Measurements from ENCODE around the gene NDRG2. TPM values are rescaled to one million over a fixed set of nuclear protein-coding genes. Genes with fewer than 3 reads are reported as not detected.

Gene NDRG2
- total RNA-seq, 1 donor from 2014 or later, result 5.6 TPM

- intact Hi-C loops (cut with micrococcal nuclease), result no loop called here
Measured at GRCh38 chr14:21037156-21037555, 12.3 kb upstream of the NDRG2 start.

GRCh38 chr14:21036751-21037150, 11.9 kb upstream of the NDRG2 start:
- intact Hi-C loops (cut with micrococcal nuclease), result no loop called here

DNA sequence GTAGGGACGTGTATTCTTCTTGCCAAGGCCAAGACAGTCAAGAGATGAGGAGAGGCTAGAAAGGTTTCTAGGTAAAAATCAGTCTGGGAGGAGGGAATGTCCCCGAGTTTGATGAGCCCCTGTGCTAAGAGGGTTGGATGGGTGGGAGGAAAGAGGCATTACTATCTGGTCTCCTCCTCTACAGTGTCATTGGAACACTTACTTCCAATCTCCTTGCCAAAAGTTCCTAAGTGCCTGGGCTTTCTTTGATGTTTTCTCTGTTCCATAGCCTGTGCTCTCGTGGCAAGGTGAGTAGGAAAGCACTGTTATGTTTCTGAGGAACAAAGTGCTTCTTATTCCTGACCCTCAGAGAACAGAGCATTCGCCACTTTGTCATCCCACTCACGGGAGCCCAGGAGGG, 9.8 kb upstream of the NDRG2 start, which contains the start of gene RNASE13:
Gene RNASE13, minus strand, starts transcription at position 101 of the 400 bp plus-strand sequence. CDS start 519 bp downstream, outside the sequence.
- intact Hi-C loops (cut with micrococcal nuclease), result no loop called here

DNA sequence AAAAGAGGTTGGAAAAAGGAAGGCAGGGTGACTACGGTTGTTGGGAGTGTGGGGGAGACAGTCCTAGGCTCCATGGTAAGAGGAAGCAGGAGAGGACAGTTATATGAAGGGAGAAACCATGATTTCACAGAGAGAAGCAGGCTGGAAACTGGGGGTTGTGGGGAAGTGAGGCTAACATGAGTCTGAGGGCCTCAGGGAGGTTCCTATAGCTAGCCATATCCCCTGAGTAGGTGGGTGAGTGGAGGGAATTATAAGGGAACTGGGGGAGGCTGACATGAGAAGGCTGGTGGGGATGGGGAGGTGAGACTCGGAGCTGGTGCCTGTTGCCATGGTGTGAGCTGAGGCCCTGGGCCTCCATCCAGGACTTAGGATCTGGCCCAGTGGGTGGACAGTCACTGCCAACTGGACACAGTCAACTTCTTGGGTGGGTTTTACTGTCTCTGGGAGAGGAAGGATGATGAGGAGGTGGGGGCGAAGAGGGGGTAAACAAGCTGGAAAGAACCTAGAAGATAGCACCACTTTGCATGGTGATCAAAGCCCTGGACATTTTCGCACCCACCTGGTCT, 8.4 kb upstream of the NDRG2 start:
- intact Hi-C loops (cut with micrococcal nuclease), result no loop called here

DNA sequence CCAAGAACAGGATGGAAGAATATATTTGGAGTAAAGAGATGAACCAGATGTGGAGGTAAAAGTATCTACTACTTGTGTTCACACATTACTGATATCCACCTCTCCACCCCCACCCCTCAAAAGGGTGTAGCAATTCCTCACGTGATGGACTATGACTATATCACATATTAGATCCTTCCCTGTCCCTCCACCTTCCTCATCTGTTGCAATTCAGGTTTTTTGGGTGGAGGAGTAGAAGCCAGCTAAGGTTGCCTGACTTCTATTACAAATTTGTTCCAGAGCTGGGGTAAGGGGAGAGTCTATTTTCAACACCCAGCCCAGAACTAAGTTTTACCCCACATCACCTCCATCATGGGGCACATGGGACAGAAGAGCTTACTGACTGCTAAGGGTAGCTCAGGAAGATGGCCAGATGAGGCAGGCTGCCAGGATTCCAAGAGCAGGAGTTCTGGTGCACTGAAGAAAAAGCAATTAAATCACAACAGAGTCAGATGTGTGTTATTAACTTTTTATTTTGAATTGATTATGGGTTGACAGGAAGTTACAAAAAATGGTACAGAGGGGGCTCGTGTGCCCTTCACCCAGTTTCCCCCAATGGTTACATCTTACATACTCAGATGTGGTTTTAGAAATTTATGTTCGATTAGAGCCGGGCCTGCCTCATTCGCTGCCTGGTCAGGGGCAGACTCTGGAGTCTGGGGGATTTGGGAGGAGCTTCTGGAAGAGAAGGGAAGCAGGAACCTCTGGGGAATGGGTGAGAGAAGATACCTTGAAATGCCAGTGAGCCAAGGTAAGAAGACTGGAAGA, 7.7 kb upstream of the NDRG2 start:
- intact Hi-C loops (cut with micrococcal nuclease), result no loop called here

- intact Hi-C loops (cut with micrococcal nuclease), result no loop called here
Measured at GRCh38 chr14:21030531-21030930, 5.7 kb upstream of the NDRG2 start.

DNA sequence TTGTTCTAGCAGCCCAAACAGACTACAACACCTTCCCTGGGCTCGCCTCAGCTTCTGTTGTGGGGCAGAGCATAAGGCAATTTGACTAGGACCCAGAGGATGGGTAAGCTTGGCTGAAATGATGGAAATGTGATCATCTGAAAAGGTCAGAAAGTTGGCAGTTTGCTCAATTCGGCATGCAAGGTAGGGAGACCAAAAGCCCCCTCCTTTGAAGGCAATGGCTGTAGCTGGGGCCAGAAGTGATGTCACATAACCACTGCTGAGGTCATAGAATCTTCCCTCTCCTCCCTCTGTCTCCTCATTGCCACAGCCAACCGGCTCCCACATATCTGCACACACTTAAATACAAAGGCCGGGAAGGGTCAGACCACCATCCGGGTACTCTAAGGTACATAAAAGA, 5.1 kb upstream of the NDRG2 start, which contains the start of gene TPPP2:
Gene TPPP2, plus strand, starts transcription at position 301 of the 400 bp plus-strand sequence. CDS start 365 bp downstream, outside the sequence.
- intact Hi-C loops (cut with micrococcal nuclease), result no loop called here

DNA sequence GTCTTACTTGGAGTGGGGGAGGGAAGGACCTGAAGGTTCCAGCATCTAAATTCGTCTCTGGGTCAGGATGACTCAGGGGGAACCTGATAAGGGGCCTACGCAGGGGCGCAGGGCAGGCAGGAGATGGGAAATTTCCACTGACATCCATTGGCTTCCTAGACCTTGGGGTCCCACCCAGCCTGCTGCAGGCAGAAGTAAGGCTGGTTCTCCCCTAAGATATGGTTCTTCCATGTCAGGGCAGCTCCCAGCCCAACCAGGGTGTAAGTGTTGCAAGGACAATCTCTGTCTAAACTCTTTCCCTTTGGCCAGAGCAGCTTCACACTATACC, 2.1 kb upstream of the NDRG2 start:
- intact Hi-C loops (cut with micrococcal nuclease), result no loop called here

DNA sequence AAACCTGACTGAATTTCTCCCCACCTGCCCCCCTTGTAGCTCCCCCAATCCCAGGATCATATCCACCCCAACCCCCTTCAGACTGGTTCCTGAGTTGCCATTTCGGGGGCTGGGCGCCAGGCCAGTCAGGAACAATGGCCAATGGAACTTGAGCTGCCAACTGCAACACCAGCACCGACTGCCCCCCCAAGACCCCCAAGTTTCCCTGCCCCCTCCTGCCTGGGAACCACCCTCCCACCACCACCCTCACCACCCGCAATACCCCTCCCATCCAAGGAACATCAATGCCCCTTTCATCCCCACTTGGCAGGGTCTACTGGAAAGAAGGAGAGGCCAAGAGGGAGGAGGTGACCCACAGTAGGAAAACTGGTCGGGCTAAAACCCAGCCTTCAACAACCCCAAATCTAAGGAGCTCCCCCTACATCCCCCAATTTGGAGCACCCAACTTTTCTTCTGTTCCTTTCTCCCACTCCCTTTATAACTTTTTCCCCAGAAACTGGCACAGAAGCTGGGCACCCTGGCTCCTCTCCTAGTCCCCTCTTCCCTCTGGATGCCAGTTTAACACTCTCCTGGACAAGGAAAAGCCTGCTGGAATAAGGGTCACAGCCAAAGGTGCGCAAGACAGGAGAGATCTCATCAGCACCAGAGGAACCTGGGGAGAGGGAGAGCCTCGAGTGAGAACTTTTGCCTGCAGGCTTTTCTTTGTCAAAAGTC, 1.6 kb upstream of the NDRG2 start:
- intact Hi-C loops (cut with micrococcal nuclease), result no loop called here

GRCh38 chr14:21025371-21026273, 761 bp upstream of the NDRG2 start:
- intact Hi-C loops (cut with micrococcal nuclease), result no loop called here

- intact Hi-C loops (cut with micrococcal nuclease), result no loop called here
Measured at GRCh38 chr14:21023817-21024584, 860 bp downstream of the NDRG2 start.

GRCh38 chr14:21023174-21023573, 1.7 kb downstream of the NDRG2 start:
- intact Hi-C loops (cut with micrococcal nuclease), result no loop called here

DNA sequence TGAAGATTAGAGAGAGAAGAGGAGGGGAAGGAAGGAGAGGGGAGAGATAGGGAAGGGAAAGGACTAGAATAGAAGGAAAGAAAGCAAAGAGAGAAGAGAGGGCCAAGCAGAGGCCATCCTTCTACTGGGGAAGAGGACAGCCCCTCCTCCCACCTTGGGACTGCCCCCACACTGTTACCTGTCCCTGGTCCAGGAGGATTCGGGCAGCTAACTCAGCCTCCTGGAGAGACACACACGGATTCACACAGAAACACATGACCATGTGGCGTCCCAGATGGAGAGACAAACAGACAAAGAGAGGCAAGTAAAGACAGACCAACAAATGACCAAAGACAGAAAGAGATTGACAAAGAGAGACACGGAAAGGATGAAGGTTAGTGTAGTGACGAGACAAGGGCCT, 2.2 kb downstream of the NDRG2 start:
- intact Hi-C loops (cut with micrococcal nuclease), result no loop called here

GRCh38 chr14:21020977-21021545, 3.8 kb downstream of the NDRG2 start:
- intact Hi-C loops (cut with micrococcal nuclease), result no loop called here

DNA sequence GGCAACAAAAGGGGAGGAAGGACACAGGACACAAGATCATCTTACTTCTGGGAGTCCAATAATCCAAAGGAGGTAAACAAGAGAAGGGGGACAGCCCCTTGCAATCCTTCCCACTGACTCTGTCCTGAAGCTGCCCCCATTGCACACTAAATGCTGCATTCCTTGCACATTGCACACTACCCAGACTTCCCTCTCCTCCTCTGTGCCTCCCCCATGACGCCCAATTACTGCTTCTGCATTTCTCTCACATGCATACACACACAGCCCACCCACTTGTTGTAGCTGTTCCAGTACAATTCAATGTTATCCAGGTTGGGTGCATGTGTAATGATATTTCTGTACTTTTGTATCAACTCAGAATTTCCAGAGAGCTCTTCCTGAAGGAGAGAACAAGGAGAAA, 5.5 kb downstream of the NDRG2 start:
- intact Hi-C loops (cut with micrococcal nuclease), result no loop called here

GRCh38 chr14:21018781-21019180, 6.1 kb downstream of the NDRG2 start:
- intact Hi-C loops (cut with micrococcal nuclease), result no loop called here

DNA sequence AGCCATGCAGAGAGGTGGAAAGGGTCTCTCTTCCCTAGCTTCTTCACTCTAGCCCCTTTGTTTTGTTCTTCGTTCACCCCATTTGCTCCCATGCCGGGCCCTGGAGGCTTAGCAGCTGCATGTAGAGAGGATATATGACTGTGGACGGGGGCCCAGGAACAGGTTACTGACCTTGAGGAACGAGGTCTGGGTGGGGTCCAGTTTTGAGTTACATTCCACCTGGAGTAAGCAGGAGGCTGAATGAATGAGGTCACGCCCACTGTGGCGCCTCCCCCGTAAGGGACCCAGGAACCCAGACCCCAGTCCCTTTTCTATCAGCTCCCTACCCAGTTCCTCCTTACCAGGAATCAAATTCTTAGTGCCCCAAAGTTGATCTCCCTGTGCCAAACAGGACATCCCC, 6.6 kb downstream of the NDRG2 start:
- intact Hi-C loops (cut with micrococcal nuclease), result no loop called here

DNA sequence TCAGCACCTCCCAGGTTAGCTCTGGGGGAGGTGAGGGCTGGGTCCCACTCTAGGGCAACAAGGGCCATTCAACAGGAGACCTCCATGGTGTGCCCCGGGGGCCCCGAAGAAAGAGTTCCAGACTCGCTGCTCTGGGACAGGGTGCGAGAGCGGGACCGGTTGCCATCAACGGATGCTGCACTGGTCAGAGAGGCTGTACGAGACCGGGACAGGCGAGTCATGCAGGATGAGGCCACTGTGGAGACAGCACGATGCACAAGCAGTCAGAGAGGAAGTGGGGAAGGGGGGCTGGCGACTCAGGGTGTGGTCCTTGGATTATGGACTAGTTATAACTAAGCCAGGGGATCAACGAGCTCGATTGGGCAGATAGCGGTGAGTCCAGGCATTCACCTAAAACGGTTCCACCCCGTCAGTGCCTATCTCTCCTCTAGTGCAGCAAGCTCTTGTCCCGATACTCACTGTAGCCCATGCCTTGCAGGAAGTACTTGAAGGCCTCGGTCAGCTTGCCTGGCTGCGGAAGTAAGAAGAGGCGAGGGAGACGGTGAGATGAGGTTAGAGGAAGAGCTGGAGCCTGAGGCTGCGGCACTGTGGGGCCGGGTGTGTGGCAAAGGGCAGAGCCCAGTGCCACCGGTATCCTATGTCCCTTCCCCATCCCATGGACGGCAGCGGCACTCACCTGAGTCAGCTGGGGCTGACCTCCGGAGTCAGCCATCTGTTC, 7.2 kb downstream of the NDRG2 start:
- intact Hi-C loops (cut with micrococcal nuclease), result no loop called here

- intact Hi-C loops (cut with micrococcal nuclease), result no loop called here
Measured at GRCh38 chr14:21016413-21017190, 8.3 kb downstream of the NDRG2 start.
